ENCODE results near the gene XCR1. TPM values are rescaled to one million over a fixed set of nuclear protein-coding genes. Genes with fewer than 3 reads are reported as not detected.
"Not testable (repeated sequence)": the region's sequence is repeated elsewhere in the genome, so short reads cannot be mapped to it uniquely, and the experiment has no call there.

XCR1 gene
- total RNA-seq, 4 donors from 2014 or later, result 0.04 TPM; not detected in 3

DNA sequence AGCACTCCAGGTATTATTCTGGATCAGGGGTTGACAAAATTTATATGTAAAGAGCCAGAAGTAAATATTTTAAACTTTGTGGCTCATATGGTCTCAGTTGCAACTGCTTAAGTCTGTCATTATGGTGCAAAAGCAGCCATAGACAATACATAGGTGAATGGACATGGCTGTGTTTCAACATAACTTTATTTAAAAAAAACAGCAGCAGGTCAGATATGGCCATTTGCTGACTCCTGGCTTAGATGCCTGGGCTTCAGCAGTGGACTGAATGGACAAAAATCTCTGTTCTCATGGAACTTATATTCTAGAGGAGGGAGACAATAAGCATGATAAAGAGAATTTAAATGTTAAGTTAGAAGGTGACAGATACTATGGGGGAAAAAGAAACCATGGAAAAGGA, 20.0 kb downstream of the XCR1 start:
- no peaks in the 10 kb centered on the region for H3K9me3 ChIP-seq
- no peak for DNase-seq
- H3K27me3 ChIP-seq, result no peaks in the 10 kb centered on the region
- intact Hi-C loops (cut with DNase I; ENCODE audit: low total_unique reads), result loop anchor here (5.0 kb wide), 1 partner anchor 70 kb away; no protein-coding TSS in a partner anchor
- no peak for ATAC-seq
- H3K4me1 ChIP-seq, result peaks cover 9 to 11% of the 10 kb centered on the region in 2 donors
- in situ Hi-C loops (cut with MboI; ENCODE audit: low sequenced_read_pairs in 4 of 4), result no loop called here
- no peaks in the 10 kb centered on the region for H3K36me3 ChIP-seq
- H3K27ac ChIP-seq, result peak overlapping the region in 3 of 4 donors; percentile 40 to 51 (median 48)
- H3K4me3 ChIP-seq, result no peak overlapping the region
- TF ChIP-seq POLR2A (IDR thresholded peaks at IDR 0.05), result no peak
- TF ChIP-seq CTCF (IDR thresholded peaks at IDR 0.05 in 4 of 5, conservative IDR thresholded peaks at IDR 0.05 in 1 of 5), result no peak

DNA sequence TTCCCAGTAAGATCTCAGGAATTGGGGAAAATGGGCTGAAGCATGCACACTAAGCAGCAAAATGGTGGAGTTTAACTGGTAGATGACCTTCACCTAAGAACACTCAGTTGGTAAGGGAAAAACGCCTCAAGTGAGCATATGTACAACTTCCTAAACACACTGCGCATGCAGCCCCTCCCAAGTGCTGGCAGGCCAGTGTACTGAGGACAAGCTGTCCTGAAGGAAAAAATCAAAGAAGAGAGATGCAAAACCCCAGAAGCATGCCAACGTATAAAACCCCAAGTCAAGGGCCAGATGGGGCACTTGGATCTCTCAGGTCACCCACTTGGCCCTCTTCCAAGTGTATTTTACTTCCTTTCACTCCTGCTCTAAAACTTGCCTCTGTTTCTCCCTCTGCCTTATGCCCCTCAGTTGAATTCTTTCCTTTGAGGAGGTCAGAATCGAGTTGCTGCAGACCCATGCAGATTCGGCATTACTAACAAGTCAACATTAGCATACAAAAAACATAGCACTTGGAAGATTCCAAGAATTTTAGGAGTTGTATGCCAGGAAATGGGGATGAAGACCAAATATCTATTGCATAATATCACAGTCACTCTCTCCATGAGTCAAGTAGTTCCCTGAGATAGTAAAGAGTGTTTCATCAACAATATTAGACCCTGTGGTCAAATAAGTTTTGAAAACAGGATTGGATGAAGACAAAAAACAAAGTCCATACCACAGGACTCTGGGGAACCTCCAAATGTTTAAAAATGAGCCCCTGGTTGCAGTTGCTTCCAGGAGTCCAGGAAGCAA, 20.8 kb downstream of the XCR1 start:
- in situ Hi-C loops (cut with MboI; ENCODE audit: low sequenced_read_pairs in 4 of 4) (no loop called here), intact Hi-C loops (cut with DNase I; ENCODE audit: low total_unique reads) (loop anchor here (5.0 kb wide), 1 partner anchor 71 kb away; no protein-coding TSS in a partner anchor)
- Histone ChIP-seq H3K27me3 (no peaks in the 10 kb centered on the region), H3K27ac (peak overlapping the region; percentile 39 to 51 (median 44)), H3K4me3 (no peak overlapping the region), H3K36me3 (no peaks in the 10 kb centered on the region), H3K4me1 (peaks cover 9 to 11% of the 10 kb centered on the region in 2 donors), H3K9me3 (no peaks in the 10 kb centered on the region)
- DNase-seq (no peak), ATAC-seq (peak; percentile 45 to 51)
- TF ChIP-seq CTCF (IDR thresholded peaks at IDR 0.05 in 4 of 5, conservative IDR thresholded peaks at IDR 0.05 in 1 of 5) (no peak), POLR2A (IDR thresholded peaks at IDR 0.05) (no peak)

GRCh38 chr3:46003706-46004105, 23.6 kb downstream of the XCR1 start:
- H3K4me1 ChIP-seq, result peaks cover 9 to 11% of the 10 kb centered on the region in 2 donors
- DNase-seq; H3K27me3 ChIP-seq; H3K36me3 ChIP-seq; H3K4me3 ChIP-seq; intact Hi-C loops (cut with DNase I; ENCODE audit: low total_unique reads); H3K9me3 ChIP-seq; in situ Hi-C loops (cut with MboI; ENCODE audit: low sequenced_read_pairs in 4 of 4); ATAC-seq; H3K27ac ChIP-seq: not testable (repeated sequence)

DNA sequence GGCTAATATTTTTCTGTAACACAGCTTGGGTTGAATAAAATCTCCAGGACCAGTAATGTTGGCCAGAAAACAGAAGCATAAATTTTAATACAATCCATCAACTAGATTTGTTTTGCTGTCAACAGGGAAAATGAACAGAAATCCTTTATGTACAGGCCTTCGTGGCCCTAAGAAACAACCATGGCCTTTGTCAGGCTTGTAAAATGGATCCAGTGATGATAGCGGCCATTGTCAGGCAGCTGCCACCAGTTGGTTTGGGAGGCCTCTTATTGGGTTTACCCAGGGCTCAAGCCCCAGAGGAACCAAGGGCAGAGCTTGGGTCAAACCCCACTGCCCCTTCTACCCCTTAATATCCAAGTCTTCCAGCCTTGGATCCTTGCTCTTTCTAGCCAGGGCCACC, 26.1 kb downstream of the XCR1 start:
- Histone ChIP-seq H3K4me3 (no peak overlapping the region), H3K27ac (no peak overlapping the region), H3K4me1 (peaks cover 6 to 9% of the 10 kb centered on the region in 2 donors), H3K9me3 (no peaks in the 10 kb centered on the region), H3K27me3 (no peaks in the 10 kb centered on the region), H3K36me3 (no peaks in the 10 kb centered on the region)
- intact Hi-C loops (cut with DNase I; ENCODE audit: low total_unique reads) (no loop called here), in situ Hi-C loops (cut with MboI; ENCODE audit: low sequenced_read_pairs in 4 of 4) (no loop called here)
- TF ChIP-seq POLR2A (IDR thresholded peaks at IDR 0.05), result no peak
- TF ChIP-seq CTCF (IDR thresholded peaks at IDR 0.05 in 4 of 5, conservative IDR thresholded peaks at IDR 0.05 in 1 of 5), result no peak
- no peak for DNase-seq
- no peak for ATAC-seq

GRCh38 chr3:45997942-45998341, 29.3 kb downstream of the XCR1 start:
- H3K4me1 ChIP-seq, result peaks cover 25% of the 10 kb centered on the region in 2 donors
- in situ Hi-C loops (cut with MboI; ENCODE audit: low sequenced_read_pairs in 4 of 4), result no loop called here
- H3K27ac ChIP-seq, result no peak overlapping the region
- ATAC-seq, result no peak
- no peaks in the 10 kb centered on the region for H3K27me3 ChIP-seq
- H3K9me3 ChIP-seq, result no peaks in the 10 kb centered on the region
- intact Hi-C loops (cut with DNase I; ENCODE audit: low total_unique reads), result loop anchor here (10.0 kb wide), 1 partner anchor 443 kb away; no protein-coding TSS in a partner anchor
- H3K4me3 ChIP-seq, result no peak overlapping the region
- DNase-seq, result no peak
- no peaks in the 10 kb centered on the region for H3K36me3 ChIP-seq
- TF ChIP-seq POLR2A (IDR thresholded peaks at IDR 0.05) (no peak), CTCF (IDR thresholded peaks at IDR 0.05 in 4 of 5, conservative IDR thresholded peaks at IDR 0.05 in 1 of 5) (no peak)

DNA sequence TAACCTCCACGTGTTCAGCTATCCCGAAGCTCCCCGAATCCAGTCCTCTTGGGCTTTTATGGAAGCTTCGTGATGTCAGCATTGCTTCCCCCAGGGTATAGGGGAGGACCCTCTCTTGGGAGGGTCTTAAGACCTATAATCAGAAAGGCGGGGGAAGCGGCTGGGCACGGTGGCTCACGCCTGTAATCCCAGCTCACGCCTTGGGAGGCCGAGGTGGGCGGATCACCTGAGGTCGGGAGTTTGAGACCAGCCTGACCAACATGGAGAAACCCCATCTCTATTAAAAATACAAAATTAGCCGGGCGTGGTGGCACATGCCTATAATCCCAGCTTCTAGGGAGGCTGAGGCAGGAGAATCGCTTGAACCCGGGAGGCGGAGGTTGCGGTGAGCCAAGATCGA, 29.8 kb downstream of the XCR1 start:
- H3K27me3 ChIP-seq, result not testable (repeated sequence)

More for the DNA sequence above, 29.8 kb downstream of the XCR1 start:
- DNase-seq; ATAC-seq; H3K36me3 ChIP-seq; H3K9me3 ChIP-seq; H3K4me3 ChIP-seq; H3K27ac ChIP-seq; in situ Hi-C loops (cut with MboI; ENCODE audit: low sequenced_read_pairs in 4 of 4): not testable (repeated sequence)
- intact Hi-C loops (cut with DNase I; ENCODE audit: low total_unique reads), result loop anchor here (10.0 kb wide), 1 partner anchor 443 kb away; no protein-coding TSS in a partner anchor
- H3K4me1 ChIP-seq, result peaks cover 29 to 30% of the 10 kb centered on the region in 2 donors
